Activated naive CD8-positive, alpha-beta T cell treated with anti-CD3 and anti-CD28 coated beads, Interleukin-2, amount 10 ng/mL, durations not matched to agents 7 days and 5 days (primary cell): ENCODE results near the gene ZCCHC9. TPM values are rescaled to one million over a fixed set of nuclear protein-coding genes. Genes with fewer than 3 reads are reported as not detected.
"Not testable (repeated sequence)": the region's sequence is repeated elsewhere in the genome, so short reads cannot be mapped to it uniquely, and the experiment has no call there.

Experiments used
- ATAC-seq: fragments of 150-1000 bp; cut with Tn5 transposase; one replicate; pipeline ENCODE4 v1.10.0; 2021; ENCODE audit warnings: low read depth, moderate library complexity
- POLR2A ChIA-PET: fragments of 350-600 bp; sonication (Branson Sonifier 250); formaldehyde crosslinking; loops from one replicate; lab custom pipeline; 2021; ENCODE audit warnings: antibody characterized with exemption; lab: Charles Lee
- DNase-seq: peaks from one replicate; pipeline ENCODE4 v3.0.0; 2021
- H3K27ac Mint-ChIP-seq: one replicate; pipeline ENCODE4 v1.8.0; 2022; ENCODE audit warnings: mild to moderate bottlenecking, mixed read lengths
- H3K27me3 Mint-ChIP-seq: one replicate; pipeline ENCODE4 v1.8.0; 2022; ENCODE audit warnings: mild to moderate bottlenecking, moderate library complexity, mixed read lengths
- H3K36me3 Mint-ChIP-seq: one replicate; pipeline ENCODE4 v1.8.0; 2021; ENCODE audit warnings: mild to moderate bottlenecking, mixed read lengths
- H3K4me1 Mint-ChIP-seq: one replicate; pipeline ENCODE4 v1.8.0; 2021; ENCODE audit warnings: mixed read lengths
- H3K4me3 Mint-ChIP-seq: one replicate; pipeline ENCODE4 v1.8.0; 2022; ENCODE audit warnings: mild to moderate bottlenecking, moderate library complexity, mixed read lengths
- H3K9me3 Mint-ChIP-seq: one replicate; pipeline ENCODE4 v1.8.0; 2021; ENCODE audit warnings: mixed read lengths
- total RNA-seq, 2 experiments: library from RNA; stranded (reverse); gene quantifications; one replicate each; pipeline ENCODE4 v1.2.3, GENCODE V29; 2021

The ZCCHC9 gene
- total RNA-seq, 2 experiments from 2014 or later, result 31.8 TPM

GRCh38 chr5:81314581-81314980, 13.2 kb downstream of the ZCCHC9 start:
- peaks cover 25% of the 10 kb centered on the region for H3K36me3 Mint-ChIP-seq
- POLR2A ChIA-PET, result interaction anchor here (0.9 kb wide), 1 partner anchor 13 kb away, joined by 3 read pairs; the partner anchor contains the start of gene ZCCHC9
- ATAC-seq, result no peak

GRCh38 chr5:81315336-81315735, 13.9 kb downstream of the ZCCHC9 start:
- Mint-ChIP-seq H3K27me3 (no peaks in the 10 kb centered on the region), H3K27ac (no peak overlapping the region), H3K36me3 (peaks cover 23% of the 10 kb centered on the region), H3K4me3 (no peak overlapping the region), H3K9me3 (no peaks in the 10 kb centered on the region), H3K4me1 (peaks cover 3% of the 10 kb centered on the region)
- POLR2A ChIA-PET, result no interaction called here
- DNase-seq (no peak), ATAC-seq (no peak)

More at GRCh38 chr5:81314581-81314980, 13.2 kb downstream of the ZCCHC9 start:
- Mint-ChIP-seq H3K27me3 (no peaks in the 10 kb centered on the region), H3K4me1 (peaks cover 3% of the 10 kb centered on the region), H3K4me3 (no peak overlapping the region), H3K27ac (no peak overlapping the region), H3K9me3 (no peaks in the 10 kb centered on the region)
- no peak for DNase-seq

GRCh38 chr5:81315830-81316229, 14.4 kb downstream of the ZCCHC9 start:
- POLR2A ChIA-PET, result no interaction called here
- DNase-seq (no peak), ATAC-seq (no peak)
- H3K36me3 Mint-ChIP-seq, result peaks cover 20% of the 10 kb centered on the region
- no peaks in the 10 kb centered on the region for H3K27me3 Mint-ChIP-seq
- peaks cover 3% of the 10 kb centered on the region for H3K4me1 Mint-ChIP-seq
- no peaks in the 10 kb centered on the region for H3K9me3 Mint-ChIP-seq
- H3K4me3 Mint-ChIP-seq, result no peak overlapping the region
- no peak overlapping the region for H3K27ac Mint-ChIP-seq

- peaks cover 3% of the 10 kb centered on the region for H3K4me1 Mint-ChIP-seq
- DNase-seq (no peak), ATAC-seq (no peak)
- H3K4me3 Mint-ChIP-seq, result no peak overlapping the region
- POLR2A ChIA-PET, result no interaction called here
- H3K27ac Mint-ChIP-seq, result no peak overlapping the region
- H3K9me3 Mint-ChIP-seq, result no peaks in the 10 kb centered on the region
- no peaks in the 10 kb centered on the region for H3K27me3 Mint-ChIP-seq
- peaks cover 16% of the 10 kb centered on the region for H3K36me3 Mint-ChIP-seq
Measured at GRCh38 chr5:81316571-81316970, 15.2 kb downstream of the ZCCHC9 start.

- no peak for DNase-seq
- H3K9me3 Mint-ChIP-seq, result no peaks in the 10 kb centered on the region
- no peak overlapping the region for H3K4me3 Mint-ChIP-seq
- H3K27ac Mint-ChIP-seq, result no peak overlapping the region
- peaks cover 3% of the 10 kb centered on the region for H3K4me1 Mint-ChIP-seq
- ATAC-seq, result no peak
- POLR2A ChIA-PET, result no interaction called here
- H3K36me3 Mint-ChIP-seq, result peaks cover 15% of the 10 kb centered on the region
- no peaks in the 10 kb centered on the region for H3K27me3 Mint-ChIP-seq
Measured at GRCh38 chr5:81317536-81317935, 16.1 kb downstream of the ZCCHC9 start.

- no peaks in the 10 kb centered on the region for H3K4me1 Mint-ChIP-seq
- ATAC-seq, result no peak
- DNase-seq, result no peak
- no peak overlapping the region for H3K27ac Mint-ChIP-seq
- H3K36me3 Mint-ChIP-seq, result no peaks in the 10 kb centered on the region
- H3K27me3 Mint-ChIP-seq, result peaks cover 7% of the 10 kb centered on the region
- H3K9me3 Mint-ChIP-seq, result no peaks in the 10 kb centered on the region
- POLR2A ChIA-PET, result interaction anchor here (0.7 to 0.8 kb wide), 2 partner anchors 13 to 322 kb away, joined by 3 to 5 read pairs; no protein-coding TSS in a partner anchor
- H3K4me3 Mint-ChIP-seq, result no peak overlapping the region
Measured at GRCh38 chr5:81326554-81326953, 25.2 kb downstream of the ZCCHC9 start.

- H3K27ac Mint-ChIP-seq, result no peak overlapping the region
Measured at GRCh38 chr5:81334304-81335061, 33.1 kb downstream of the ZCCHC9 start.

GRCh38 chr5:81335946-81336345, 34.6 kb downstream of the ZCCHC9 start:
- POLR2A ChIA-PET, result no interaction called here
- Mint-ChIP-seq H3K27me3 (peaks cover 3% of the 10 kb centered on the region), H3K4me1 (no peaks in the 10 kb centered on the region), H3K27ac (no peak overlapping the region), H3K4me3 (no peak overlapping the region), H3K9me3 (peaks cover 2% of the 10 kb centered on the region), H3K36me3 (no peaks in the 10 kb centered on the region)
- DNase-seq (no peak), ATAC-seq (no peak)

More at GRCh38 chr5:81334304-81335061, 33.1 kb downstream of the ZCCHC9 start:
- Mint-ChIP-seq H3K4me1 (no peaks in the 10 kb centered on the region), H3K4me3 (no peak overlapping the region), H3K9me3 (peaks cover 2% of the 10 kb centered on the region), H3K36me3 (no peaks in the 10 kb centered on the region), H3K27me3 (peaks cover 4% of the 10 kb centered on the region)
- ATAC-seq (no peak), DNase-seq (no peak)
- POLR2A ChIA-PET, result no interaction called here

- POLR2A ChIA-PET, result no interaction called here
Measured at GRCh38 chr5:81336556-81336955, 35.2 kb downstream of the ZCCHC9 start.

GRCh38 chr5:81337803-81338202, 36.4 kb downstream of the ZCCHC9 start:
- ATAC-seq (no peak), DNase-seq (no peak)
- Mint-ChIP-seq H3K27me3 (peaks cover 4% of the 10 kb centered on the region), H3K4me3 (no peak overlapping the region), H3K27ac (no peak overlapping the region), H3K4me1 (no peaks in the 10 kb centered on the region), H3K9me3 (peaks cover 2% of the 10 kb centered on the region), H3K36me3 (no peaks in the 10 kb centered on the region)
- POLR2A ChIA-PET, result no interaction called here

More at GRCh38 chr5:81336556-81336955, 35.2 kb downstream of the ZCCHC9 start:
- Mint-ChIP-seq H3K4me1 (no peaks in the 10 kb centered on the region), H3K9me3 (peaks cover 2% of the 10 kb centered on the region), H3K36me3 (no peaks in the 10 kb centered on the region), H3K27me3 (peaks cover 4% of the 10 kb centered on the region), H3K27ac (no peak overlapping the region), H3K4me3 (no peak overlapping the region)
- ATAC-seq, result no peak
- no peak for DNase-seq

GRCh38 chr5:81338213-81338612, 36.8 kb downstream of the ZCCHC9 start:
- H3K4me3 Mint-ChIP-seq, H3K27me3 Mint-ChIP-seq, H3K9me3 Mint-ChIP-seq, H3K4me1 Mint-ChIP-seq, H3K27ac Mint-ChIP-seq, H3K36me3 Mint-ChIP-seq, ATAC-seq, POLR2A ChIA-PET, DNase-seq: not testable (repeated sequence)

GRCh38 chr5:81344736-81345135, 43.3 kb downstream of the ZCCHC9 start:
- Mint-ChIP-seq H3K27ac (no peak overlapping the region), H3K27me3 (peaks cover 10% of the 10 kb centered on the region), H3K36me3 (no peaks in the 10 kb centered on the region), H3K4me3 (no peak overlapping the region), H3K4me1 (no peaks in the 10 kb centered on the region), H3K9me3 (no peaks in the 10 kb centered on the region)
- ATAC-seq (no peak), DNase-seq (no peak)
- POLR2A ChIA-PET, result no interaction called here

- ATAC-seq, result no peak
- no peak overlapping the region for H3K27ac Mint-ChIP-seq
- no peak overlapping the region for H3K4me3 Mint-ChIP-seq
- DNase-seq, result no peak
- H3K27me3 Mint-ChIP-seq, result peaks cover 9% of the 10 kb centered on the region
- H3K4me1 Mint-ChIP-seq, result no peaks in the 10 kb centered on the region
- POLR2A ChIA-PET, result no interaction called here
- H3K36me3 Mint-ChIP-seq, result no peaks in the 10 kb centered on the region
- H3K9me3 Mint-ChIP-seq, result no peaks in the 10 kb centered on the region
Measured at GRCh38 chr5:81345411-81346003, 44.1 kb downstream of the ZCCHC9 start.

GRCh38 chr5:81349161-81349560, 47.8 kb downstream of the ZCCHC9 start:
- POLR2A ChIA-PET, result no interaction called here
- no peak for DNase-seq
- no peak for ATAC-seq
- H3K36me3 Mint-ChIP-seq, result no peaks in the 10 kb centered on the region
- no peak overlapping the region for H3K4me3 Mint-ChIP-seq
- H3K27me3 Mint-ChIP-seq, result peaks cover 4% of the 10 kb centered on the region
- no peaks in the 10 kb centered on the region for H3K9me3 Mint-ChIP-seq
- H3K4me1 Mint-ChIP-seq, result no peaks in the 10 kb centered on the region
- no peak overlapping the region for H3K27ac Mint-ChIP-seq
